Pancreas (tissue), 10 donors: Measurements from ENCODE around the gene CTXND1. TPM values are rescaled to one million over a fixed set of nuclear protein-coding genes. Genes with fewer than 3 reads are reported as not detected.
A peak's percentile ranks its signal among the peaks of the same experiment; 100 is the strongest.

Experiments
- ATAC-seq, 4 donors: fragments of 200-7000 bp; cut with Tn5 transposase; one replicate each; pipeline versions ENCODE4 v1.8.0 to v1.9.1; 2020; ENCODE audit warnings: mild to moderate bottlenecking in 4 of 4, moderate library complexity in 4 of 4
- DNase-seq, 6 donors: peaks; one replicate each; pipeline ENCODE4 v3.0.0-alpha.2; 2020
- FAIRE-seq: peaks from 2 replicates; lab custom pipeline; 2012; peaks lifted over from hg19 to GRCh38; lab: Jason Lieb, UNC
- H3K27ac ChIP-seq, 4 donors: fragments of 200-600 bp; sonication (generic); 1 replicate in 3 of 4; 2 replicates in 1 of 4; pipeline versions ENCODE4 v1.5.0 to v1.8.0; 2020
- H3K27me3 ChIP-seq, 4 donors: fragments of 200-600 bp; one replicate each; pipeline ENCODE4 v1.8.0; 2021
- H3K36me3 ChIP-seq, 3 donors: fragments of 200-600 bp; sonication (generic) in 1 of 3; one replicate each; pipeline versions ENCODE4 v1.5.0 to v1.8.0; 2020 to 2021
- H3K4me1 ChIP-seq, 3 donors: fragments of 200-600 bp; one replicate each; pipeline ENCODE4 v1.8.0; 2021
- H3K4me3 ChIP-seq, 4 donors: fragments of 200-600 bp; sonication (generic) in 2 of 4; one replicate each; pipeline versions ENCODE4 v1.5.0 to v1.8.0; 2020 to 2021
- H3K9me3 ChIP-seq, 4 donors: fragments of 200-600 bp; one replicate each; pipeline ENCODE4 v1.8.0; 2021
- CTCF ChIP-seq, 4 donors: fragments of 200-600 bp; sonication (generic) in 3 of 4; IDR thresholded peaks; one replicate each; pipeline versions ENCODE4 v1.5.0 to v1.8.0; 2021; ENCODE audit warnings: antibody characterized with exemption in 4 of 4
- WGBS, 2 donors: extraction: QIAGEN DNeasy Blood & Tissue Kit; methylation state at CpG; one replicate each; pipeline ENCODE4 v1.1.7; 2013; 5-methylcytosine and 5-hydroxymethylcytosine counted together
- intact Hi-C, 3 donors: fragments of 100-400 bp; cut with DNase I; formaldehyde crosslinking; loops; one replicate each; pipeline versions ENCODE4 v1.11.1 to v1.14.2; 2022
- polyA plus RNA-seq, 2 donors: library from polyadenylated mRNA; stranded (reverse); fragments of 200-250 nt; gene quantifications; one replicate each; pipeline ENCODE4 v1.2.3, GENCODE V29; 2013
- total RNA-seq, 6 donors: library from RNA; stranded (reverse); fragmentation: NEBNext Ultra II Directional in 4 of 6; extraction: Animal tissue kit (Norgen Biotek cat#: 25700) in 4 of 6; gene quantifications; one replicate each; pipeline versions ENCODE4 v1.2.1 to v1.2.4, GENCODE V29; 2021 to 2023
- donor health status: healthy with polysubstance abuse.
- donor health status: DM: no; HTN: no; CAD: no; lungs with moderate emphysema.
- donor health status: DM: no; HTN: no; CAD: no.
- donor health status: control.
- donor health status: control.
- donor health status: Bipolar disorder and iron deficiency.
- donor health status: DM: yes; HTN: yes; CAD: no.
- donor health status: DM: no; HTN: no; CAD: no.
- donor health status: DM: no; HTN: no; CAD: no.
- donor health status: DM: yes; HTN: yes; CAD: no.

CTXND1 gene
- total and polyA plus RNA-seq, 8 donors = 0.37 to 1.4 (median 0.61) TPM

- H3K4me1 ChIP-seq = peaks cover 0 to 8% (median 0%) of the 10 kb centered on the region in 3 donors
- DNase-seq (no peak), ATAC-seq (no peak), FAIRE-seq (no peak)
- H3K27me3 ChIP-seq = no peaks in the 10 kb centered on the region
- TF ChIP-seq CTCF (IDR thresholded peaks at IDR 0.05) = no peak
- no peak overlapping the region for H3K27ac ChIP-seq
- no peaks in the 10 kb centered on the region for H3K9me3 ChIP-seq
- WGBS, 2 donors = 65 to 79% methylated on average over 10 of the region's 10 CpGs
- intact Hi-C loops = no loop called here
- H3K4me3 ChIP-seq = no peak overlapping the region
- no peaks in the 10 kb centered on the region for H3K36me3 ChIP-seq
Measured at GRCh38 chr15:80203361-80203885, 48.6 kb downstream of the CTXND1 start.

GRCh38 chr15:80202641-80203360, 49.2 kb downstream of the CTXND1 start:
- no peak overlapping the region for H3K27ac ChIP-seq
- no peak for TF ChIP-seq CTCF (IDR thresholded peaks at IDR 0.05)
- no peaks in the 10 kb centered on the region for H3K9me3 ChIP-seq
- FAIRE-seq = no peak
- intact Hi-C loops = no loop called here
- 46 to 51% methylated on average over 9 of the region's 9 CpGs for WGBS, 2 donors
- H3K36me3 ChIP-seq = no peaks in the 10 kb centered on the region
- no peak for DNase-seq
- no peaks in the 10 kb centered on the region for H3K27me3 ChIP-seq
- H3K4me1 ChIP-seq = peaks cover 0 to 8% (median 0%) of the 10 kb centered on the region in 3 donors
- no peak for ATAC-seq
- no peak overlapping the region for H3K4me3 ChIP-seq

GRCh38 chr15:80202016-80202315, 50.0 kb downstream of the CTXND1 start:
- Histone ChIP-seq H3K27ac (no peak overlapping the region), H3K4me1 (peaks cover 0 to under 1% (median 0%) of the 10 kb centered on the region in 3 donors), H3K9me3 (no peaks in the 10 kb centered on the region), H3K4me3 (no peak overlapping the region), H3K27me3 (no peaks in the 10 kb centered on the region), H3K36me3 (no peaks in the 10 kb centered on the region)
- DNase-seq (no peak), ATAC-seq (no peak), FAIRE-seq (no peak)
- WGBS, 2 donors = 54 to 88% methylated on average over 2 of the region's 2 CpGs
- intact Hi-C loops = no loop called here
- no peak for TF ChIP-seq CTCF (IDR thresholded peaks at IDR 0.05)

GRCh38 chr15:80201256-80202015, 50.6 kb downstream of the CTXND1 start:
- no peak overlapping the region for H3K4me3 ChIP-seq
- ATAC-seq = no peak
- no peaks in the 10 kb centered on the region for H3K9me3 ChIP-seq
- intact Hi-C loops = no loop called here
- no peak overlapping the region for H3K27ac ChIP-seq
- H3K36me3 ChIP-seq = no peaks in the 10 kb centered on the region
- DNase-seq = peak in 1 of 6 donors; percentile 38
- no peaks in the 10 kb centered on the region for H3K4me1 ChIP-seq
- TF ChIP-seq CTCF (IDR thresholded peaks at IDR 0.05) = no peak
- FAIRE-seq = no peak
- no peaks in the 10 kb centered on the region for H3K27me3 ChIP-seq
- 83 to 84% methylated on average over 26 of the region's 26 CpGs for WGBS, 2 donors
